Lower leg skin (tissue), 3 donors: Measurements from ENCODE around the gene CREBL2.

Experiments
- CTCF ChIP-seq, 3 donors: fragments of 450-650 bp; IDR thresholded peaks; one replicate each; pipeline ENCODE4 v1.5.1; 2016; ENCODE audit warnings: antibody characterized with exemption in 3 of 3, mild to moderate bottlenecking in 3 of 3, moderate library complexity in 2 of 3
- POLR2A ChIP-seq, 2 donors: fragments of 450-650 bp; IDR thresholded peaks; one replicate each; pipeline ENCODE4 v1.6.1; 2016 to 2017; ENCODE audit warnings: antibody characterized with exemption in 2 of 2, mild to moderate bottlenecking in 1 of 2, moderate library complexity in 1 of 2

- no peak for TF ChIP-seq CTCF (IDR thresholded peaks at IDR 0.05)
- TF ChIP-seq POLR2A (IDR thresholded peaks at IDR 0.05) = no peak
Observed at GRCh38 chr12:12586879-12587675, 24.6 kb upstream of the CREBL2 start.
